Pancreas (tissue), 10 donors: ENCODE measurements around the gene TNS3. TPM values are rescaled to one million over a fixed set of nuclear protein-coding genes. Genes with fewer than 3 reads are reported as not detected.
A peak's percentile ranks its signal among the peaks of the same experiment; 100 is the strongest.

Experiments used
- ATAC-seq, 4 donors: fragments of 200-7000 bp; cut with Tn5 transposase; one replicate each; pipeline versions ENCODE4 v1.8.0 to v1.9.1; 2020; ENCODE audit warnings: mild to moderate bottlenecking in 4 of 4, moderate library complexity in 4 of 4
- DNase-seq, 6 donors: peaks; one replicate each; pipeline ENCODE4 v3.0.0-alpha.2; 2020
- FAIRE-seq: peaks from 2 replicates; lab custom pipeline; 2012; peaks lifted over from hg19 to GRCh38; lab: Jason Lieb, UNC
- H3K27ac ChIP-seq, 4 donors: fragments of 200-600 bp; sonication (generic); 1 replicate in 3 of 4; 2 replicates in 1 of 4; pipeline versions ENCODE4 v1.5.0 to v1.8.0; 2020
- H3K27me3 ChIP-seq, 4 donors: fragments of 200-600 bp; one replicate each; pipeline ENCODE4 v1.8.0; 2021
- H3K36me3 ChIP-seq, 3 donors: fragments of 200-600 bp; sonication (generic) in 1 of 3; one replicate each; pipeline versions ENCODE4 v1.5.0 to v1.8.0; 2020 to 2021
- H3K4me1 ChIP-seq, 3 donors: fragments of 200-600 bp; one replicate each; pipeline ENCODE4 v1.8.0; 2021
- H3K4me3 ChIP-seq, 4 donors: fragments of 200-600 bp; sonication (generic) in 2 of 4; one replicate each; pipeline versions ENCODE4 v1.5.0 to v1.8.0; 2020 to 2021
- H3K9me3 ChIP-seq, 4 donors: fragments of 200-600 bp; one replicate each; pipeline ENCODE4 v1.8.0; 2021
- WGBS, 2 donors: extraction: QIAGEN DNeasy Blood & Tissue Kit; methylation state at CpG; one replicate each; pipeline ENCODE4 v1.1.7; 2013; 5-methylcytosine and 5-hydroxymethylcytosine counted together
- intact Hi-C, 3 donors: fragments of 100-400 bp; cut with DNase I; formaldehyde crosslinking; loops; one replicate each; pipeline versions ENCODE4 v1.11.1 to v1.14.2; 2022
- polyA plus RNA-seq, 2 donors: library from polyadenylated mRNA; stranded (reverse); fragments of 200-250 nt; gene quantifications; one replicate each; pipeline ENCODE4 v1.2.3, GENCODE V29; 2013
- total RNA-seq, 6 donors: library from RNA; stranded (reverse); fragmentation: NEBNext Ultra II Directional in 4 of 6; extraction: Animal tissue kit (Norgen Biotek cat#: 25700) in 4 of 6; gene quantifications; one replicate each; pipeline versions ENCODE4 v1.2.1 to v1.2.4, GENCODE V29; 2021 to 2023
- TF ChIP-seq, protein P1 (sequence below), 4 donors: fragments of 200-600 bp; sonication (generic) in 3 of 4; IDR thresholded peaks; one replicate each; pipeline versions ENCODE4 v1.5.0 to v1.8.0; 2021; ENCODE audit warnings: antibody characterized with exemption in 4 of 4
- donor health status: healthy with polysubstance abuse.
- donor health status: DM: no; HTN: no; CAD: no; lungs with moderate emphysema.
- donor health status: DM: no; HTN: no; CAD: no.
- donor health status: control.
- donor health status: control.
- donor health status: Bipolar disorder and iron deficiency.
- donor health status: DM: yes; HTN: yes; CAD: no.
- donor health status: DM: no; HTN: no; CAD: no.
- donor health status: DM: no; HTN: no; CAD: no.
- donor health status: DM: yes; HTN: yes; CAD: no.

TNS3 gene
- total and polyA plus RNA-seq, 8 donors, result 28.0 to 125 (median 91.2) TPM

DNA sequence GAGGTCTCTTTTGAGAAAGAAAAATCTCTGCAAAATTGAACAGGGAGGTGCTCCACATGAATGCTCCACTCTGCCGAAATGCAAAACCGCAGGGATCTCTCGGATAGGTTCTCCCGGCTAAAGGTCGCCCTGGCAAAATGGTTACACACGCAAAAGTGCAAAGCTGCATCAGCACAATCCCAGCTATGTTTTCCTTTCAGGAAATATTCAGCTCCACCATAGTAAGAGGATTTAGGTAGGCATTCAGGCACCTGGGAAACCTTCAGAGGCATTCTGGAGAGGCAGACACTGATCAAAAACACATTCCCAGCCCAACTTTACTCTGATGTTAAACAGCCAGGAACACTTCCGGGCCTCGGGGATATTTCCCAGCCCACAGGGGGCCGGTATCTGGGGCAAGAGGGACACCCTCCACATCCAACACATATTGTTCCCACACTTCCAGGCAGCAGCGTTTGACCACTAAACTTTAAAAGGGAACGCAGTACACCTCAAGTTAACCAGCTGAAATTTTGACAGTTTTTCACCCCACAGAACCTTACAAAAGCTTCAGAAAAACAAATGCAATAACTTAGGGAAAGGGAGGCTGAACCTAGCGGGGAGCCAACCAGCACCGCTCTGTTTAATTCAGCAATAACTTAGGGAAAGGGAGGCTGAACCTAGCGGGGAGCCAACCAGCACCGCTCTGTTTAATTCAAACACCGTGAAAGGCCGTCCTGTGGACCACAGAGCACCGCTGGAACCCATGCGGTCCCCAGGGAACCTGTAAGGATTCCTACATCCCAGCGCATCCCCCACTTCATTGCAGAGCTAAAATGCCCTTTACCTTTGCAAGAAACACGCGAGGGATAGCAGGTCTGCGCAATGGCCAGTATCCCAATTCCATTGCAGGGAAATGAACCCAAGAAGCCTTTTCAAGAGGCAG is 45.9 kb downstream of the TNS3 start:
- WGBS, 2 donors, result 84% methylated on average over 23 of the region's 23 CpGs
- Histone ChIP-seq H3K9me3 (no peaks in the 10 kb centered on the region), H3K4me3 (no peak overlapping the region), H3K27ac (peak overlapping the region in 2 of 4 donors; percentile 1 to 22), H3K27me3 (no peaks in the 10 kb centered on the region), H3K4me1 (peaks cover 0 to 20% (median 12%) of the 10 kb centered on the region in 3 donors), H3K36me3 (no peaks in the 10 kb centered on the region)
- TF ChIP-seq, protein P1, sequence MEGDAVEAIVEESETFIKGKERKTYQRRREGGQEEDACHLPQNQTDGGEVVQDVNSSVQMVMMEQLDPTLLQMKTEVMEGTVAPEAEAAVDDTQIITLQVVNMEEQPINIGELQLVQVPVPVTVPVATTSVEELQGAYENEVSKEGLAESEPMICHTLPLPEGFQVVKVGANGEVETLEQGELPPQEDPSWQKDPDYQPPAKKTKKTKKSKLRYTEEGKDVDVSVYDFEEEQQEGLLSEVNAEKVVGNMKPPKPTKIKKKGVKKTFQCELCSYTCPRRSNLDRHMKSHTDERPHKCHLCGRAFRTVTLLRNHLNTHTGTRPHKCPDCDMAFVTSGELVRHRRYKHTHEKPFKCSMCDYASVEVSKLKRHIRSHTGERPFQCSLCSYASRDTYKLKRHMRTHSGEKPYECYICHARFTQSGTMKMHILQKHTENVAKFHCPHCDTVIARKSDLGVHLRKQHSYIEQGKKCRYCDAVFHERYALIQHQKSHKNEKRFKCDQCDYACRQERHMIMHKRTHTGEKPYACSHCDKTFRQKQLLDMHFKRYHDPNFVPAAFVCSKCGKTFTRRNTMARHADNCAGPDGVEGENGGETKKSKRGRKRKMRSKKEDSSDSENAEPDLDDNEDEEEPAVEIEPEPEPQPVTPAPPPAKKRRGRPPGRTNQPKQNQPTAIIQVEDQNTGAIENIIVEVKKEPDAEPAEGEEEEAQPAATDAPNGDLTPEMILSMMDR (IDR thresholded peaks at IDR 0.05), result no peak
- intact Hi-C loops, result no loop called here
- no peak for ATAC-seq
- no peak for FAIRE-seq
- peak in 1 of 6 donors; percentile 23 for DNase-seq

DNA sequence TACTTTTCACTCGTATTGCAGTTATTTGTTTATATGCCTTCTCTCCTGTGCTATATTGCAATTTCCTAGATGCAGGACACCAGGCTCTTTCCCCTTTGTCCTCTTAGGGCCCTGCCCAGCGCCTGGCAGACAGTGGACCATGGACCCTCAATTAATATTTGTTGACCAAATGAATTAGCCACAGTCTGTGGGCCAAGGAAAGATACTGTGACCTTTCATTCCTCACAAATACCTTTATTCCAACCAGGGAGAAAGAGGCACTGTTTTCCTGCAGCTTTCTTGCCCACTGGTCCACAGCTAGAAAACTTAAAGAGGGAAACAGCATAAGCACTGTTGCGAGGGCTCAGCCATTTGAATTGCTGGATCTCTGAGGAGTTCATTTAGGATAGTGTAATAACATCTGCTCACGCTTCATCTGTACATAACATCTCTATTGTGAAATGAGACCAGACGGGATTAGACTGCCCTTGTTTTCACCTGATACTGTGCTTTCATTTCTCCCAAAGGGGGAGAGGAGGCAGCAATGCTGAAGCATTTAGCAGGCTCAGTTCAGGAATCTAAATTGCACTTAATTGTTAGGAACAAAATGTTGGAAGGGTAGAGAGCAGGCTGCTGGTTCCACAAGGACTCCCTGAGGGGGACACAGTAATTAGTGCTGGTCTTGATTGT is 46.7 kb downstream of the TNS3 start:
- Histone ChIP-seq H3K27me3 (no peaks in the 10 kb centered on the region), H3K9me3 (no peaks in the 10 kb centered on the region), H3K36me3 (no peaks in the 10 kb centered on the region), H3K4me3 (no peak overlapping the region), H3K4me1 (peaks cover 0 to 20% (median 12%) of the 10 kb centered on the region in 3 donors), H3K27ac (peak overlapping the region in 2 of 4 donors; percentile 1 to 22)
- peak in 2 of 4 donors; percentile 12 to 25 for ATAC-seq
- 73% methylated on average over 5 of the region's 5 CpGs for WGBS, 2 donors
- DNase-seq, result no peak
- FAIRE-seq, result no peak
- intact Hi-C loops, result no loop called here
- TF ChIP-seq, protein P1 (IDR thresholded peaks at IDR 0.05), result no peak

DNA sequence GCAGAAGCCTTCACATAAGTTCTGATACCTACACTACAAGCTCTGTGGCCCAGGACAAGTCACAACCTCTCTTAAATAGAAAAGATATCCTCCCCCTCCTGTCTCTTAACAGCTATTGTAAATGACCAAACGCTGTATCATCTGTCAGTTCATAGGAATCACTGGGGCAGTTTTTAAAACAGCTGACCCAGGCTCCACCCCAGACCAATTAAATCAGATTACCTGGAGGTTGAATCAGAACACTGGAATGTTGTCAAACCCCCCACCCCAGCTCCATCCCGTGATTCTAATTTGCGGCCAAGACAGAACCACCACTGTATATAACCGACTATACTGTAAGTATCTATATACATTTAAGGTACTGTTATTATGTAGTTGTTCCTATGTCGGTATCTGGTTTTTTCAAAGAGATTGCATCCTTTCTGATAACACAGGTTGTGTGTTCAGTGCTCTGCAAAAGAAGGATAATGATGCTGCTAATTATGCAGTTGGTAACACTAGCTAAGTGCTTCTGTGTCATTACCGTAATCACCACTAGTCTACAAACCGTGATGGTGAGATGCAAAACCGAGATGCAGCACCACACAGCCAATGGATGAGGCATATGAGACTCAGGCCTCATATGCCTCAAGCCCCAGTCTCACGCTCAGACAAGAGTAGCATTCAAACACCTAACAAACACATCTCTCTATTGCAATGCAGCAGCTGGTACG is 47.4 kb downstream of the TNS3 start:
- no peak for FAIRE-seq
- 75 to 78% methylated on average over 10 of the region's 10 CpGs for WGBS, 2 donors

More for the DNA sequence above, 47.4 kb downstream of the TNS3 start:
- H3K27ac ChIP-seq, result no peak overlapping the region
- no peaks in the 10 kb centered on the region for H3K9me3 ChIP-seq
- ATAC-seq, result peak in 1 of 4 donors; percentile 4
- intact Hi-C loops, result loop anchor here in 1 of 3 donors (5.0 kb wide), 1 partner anchor 38 kb away; no protein-coding TSS in a partner anchor
- DNase-seq, result no peak
- no peaks in the 10 kb centered on the region for H3K27me3 ChIP-seq
- no peaks in the 10 kb centered on the region for H3K36me3 ChIP-seq
- no peak overlapping the region for H3K4me3 ChIP-seq
- TF ChIP-seq, protein P1 (IDR thresholded peaks at IDR 0.05), result no peak
- H3K4me1 ChIP-seq, result peaks cover 0 to 18% (median 12%) of the 10 kb centered on the region in 3 donors
